Measurements from ENCODE around the gene OGDH. TPM values are rescaled to one million over a fixed set of nuclear protein-coding genes. Genes with fewer than 3 reads are reported as not detected.

OGDH gene
- total RNA-seq, 1 experiment from 2014 or later: 69.1 TPM

DNA sequence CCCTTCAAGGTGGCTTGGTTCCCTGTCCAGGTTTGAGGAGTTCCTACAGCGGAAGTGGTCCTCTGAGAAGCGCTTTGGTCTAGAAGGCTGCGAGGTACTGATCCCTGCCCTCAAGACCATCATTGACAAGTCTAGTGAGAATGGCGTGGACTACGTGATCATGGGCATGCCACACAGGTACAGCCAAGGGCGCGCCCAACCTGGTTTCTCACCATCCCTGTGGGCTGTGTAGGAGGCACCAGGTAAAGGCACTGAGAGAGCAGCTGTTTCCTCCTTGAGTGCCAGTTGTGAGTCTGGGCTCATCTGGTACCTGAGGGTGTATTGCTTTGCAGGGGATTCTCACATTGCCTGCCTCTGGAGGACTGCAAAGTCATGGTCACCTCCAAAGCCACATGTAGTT is 68.0 kb downstream of the OGDH start:
- Histone ChIP-seq H3K36me3 (ENCODE audit: control insufficient read depth in 1 of 2, insufficient read depth in 2 of 2, low read length in 2 of 2) (peaks cover 4 to 8% of the 10 kb centered on the region in 2 experiments; a peak in 3 of 4 replicates), H3K9ac (ENCODE audit: low read length) (no peak overlapping the region), H3K4me1 (ENCODE audit: control insufficient read depth in 1 of 2, insufficient read depth in 2 of 2, low read length in 2 of 2) (peaks cover 0 to 16% of the 10 kb centered on the region in 2 experiments; a peak in 3 of 4 replicates), H4K20me1 (ENCODE audit: insufficient read depth) (no peaks in the 10 kb centered on the region), H3K27ac (ENCODE audit: low read depth, low read length) (no peak overlapping the region), H3K9me2 (ENCODE audit: insufficient read depth) (no peaks in the 10 kb centered on the region), H3K27me3 (ENCODE audit: insufficient read depth, low read length) (no peaks in the 10 kb centered on the region), H3K4me2 (ENCODE audit: low read length) (no peak overlapping the region), H3K4me3 (replicated peaks in 1 of 2; ENCODE audit: low read depth in 1 of 2, low read length in 2 of 2) (no peak overlapping the region), H3K79me2 (ENCODE audit: insufficient read depth, low read length) (no peaks in the 10 kb centered on the region), H2AFZ (ENCODE audit: low read depth, low read length, poor library complexity, severe bottlenecking) (no peak overlapping the region), H3K9me3 (ENCODE audit: control insufficient read depth in 1 of 2, insufficient read depth in 1 of 2, low read depth in 1 of 2, low read length in 2 of 2) (no peaks in the 10 kb centered on the region)
- ChIA-PET CTCF (no interaction called here), RAD21 (ENCODE audit: low non-redundant PET in 1 of 2, low total read pairs in 2 of 2, uncharacterized antibody in 2 of 2, unreplicated experiment in 2 of 2) (no interaction called here), POLR2A (no interaction called here)
- no peak for ATAC-seq
- no peak for DNase-seq (ENCODE audit: low read depth, low spot score)
- TF ChIP-seq RAD21 (IDR thresholded peaks at IDR 0.05; ENCODE audit: low read depth): no peak
- TF ChIP-seq CBX3 (IDR thresholded peaks at IDR 0.05; ENCODE audit: low read depth): no peak
- TF ChIP-seq CEBPB (IDR thresholded peaks at IDR 0.05; ENCODE audit: low read depth): no peak
- no peak for TF ChIP-seq TCF7L2 (IDR thresholded peaks at IDR 0.05; ENCODE audit: borderline replicate concordance, extremely low read depth, insufficient read depth, insufficient read length)
- TF ChIP-seq SRF (IDR thresholded peaks at IDR 0.05; ENCODE audit: low read depth): no peak
- TF ChIP-seq ZBTB33 (IDR thresholded peaks at IDR 0.05; ENCODE audit: extremely low read depth, insufficient replicate concordance, low read length): no peak
- no peak for TF ChIP-seq EZH2phosphoT487 (IDR thresholded peaks at IDR 0.05; ENCODE audit: borderline replicate concordance)
- intact Hi-C loops (cut with micrococcal nuclease): no loop called here
- BruUV-seq (replicated peaks): no TSS peak

GRCh38 chr7:44676776-44677175 is 70.3 kb downstream of the OGDH start:
- H2AFZ ChIP-seq (ENCODE audit: low read depth, low read length, poor library complexity, severe bottlenecking): no peak overlapping the region
- POLR2A ChIA-PET: no interaction called here
- ATAC-seq (no peak), DNase-seq (ENCODE audit: low read depth, low spot score) (no peak)
- CTCF ChIA-PET: no interaction called here
- intact Hi-C loops (cut with micrococcal nuclease): loop anchor here (5.0 kb wide), 1 partner anchor 84 kb away; no protein-coding TSS in a partner anchor
- no peaks in the 10 kb centered on the region for H3K79me2 ChIP-seq (ENCODE audit: insufficient read depth, low read length)
- no peaks in the 10 kb centered on the region for H3K27me3 ChIP-seq (ENCODE audit: insufficient read depth, low read length)
- no peak overlapping the region for H3K4me2 ChIP-seq (ENCODE audit: low read length)
- no peak overlapping the region for H3K27ac ChIP-seq (ENCODE audit: low read depth, low read length)
- RAD21 ChIA-PET (ENCODE audit: low non-redundant PET in 1 of 2, low total read pairs in 2 of 2, uncharacterized antibody in 2 of 2, unreplicated experiment in 2 of 2): no interaction called here
- H4K20me1 ChIP-seq (ENCODE audit: insufficient read depth): no peaks in the 10 kb centered on the region
- H3K4me3 ChIP-seq (replicated peaks in 1 of 2; ENCODE audit: low read depth in 1 of 2, low read length in 2 of 2): no peak overlapping the region
- H3K4me1 ChIP-seq (ENCODE audit: control insufficient read depth in 1 of 2, insufficient read depth in 2 of 2, low read length in 2 of 2): peaks cover 5 to 24% of the 10 kb centered on the region in 2 experiments
- H3K9ac ChIP-seq (ENCODE audit: low read length): no peak overlapping the region
- H3K9me2 ChIP-seq (ENCODE audit: insufficient read depth): no peaks in the 10 kb centered on the region
- peaks cover 4 to 8% of the 10 kb centered on the region in 2 experiments; a peak in 3 of 4 replicates for H3K36me3 ChIP-seq (ENCODE audit: control insufficient read depth in 1 of 2, insufficient read depth in 2 of 2, low read length in 2 of 2)
- H3K9me3 ChIP-seq (ENCODE audit: control insufficient read depth in 1 of 2, insufficient read depth in 1 of 2, low read depth in 1 of 2, low read length in 2 of 2): no peaks in the 10 kb centered on the region
- no TSS peak for BruUV-seq (replicated peaks)
- TF ChIP-seq EGR1 (IDR thresholded peaks at IDR 0.05; ENCODE audit: low read depth): no peak
- TF ChIP-seq YY1 (IDR thresholded peaks at IDR 0.05; ENCODE audit: extremely low read depth, insufficient replicate concordance, low read depth, low read length): no peak
- TF ChIP-seq JUND (IDR thresholded peaks at IDR 0.05): no peak
- TF ChIP-seq CEBPB (IDR thresholded peaks at IDR 0.05; ENCODE audit: low read depth): no peak
- no peak for TF ChIP-seq SRF (IDR thresholded peaks at IDR 0.05; ENCODE audit: low read depth)
- no peak for TF ChIP-seq SP1 (IDR thresholded peaks at IDR 0.05; ENCODE audit: low read depth)
- no peak for TF ChIP-seq EZH2 (IDR thresholded peaks at IDR 0.05)
- TF ChIP-seq MAX (IDR thresholded peaks at IDR 0.05): no peak
- no peak for TF ChIP-seq ZFX (IDR thresholded peaks at IDR 0.05)
- TF ChIP-seq ELF1 (IDR thresholded peaks at IDR 0.05; ENCODE audit: borderline replicate concordance, low read depth): no peak
- no peak for TF ChIP-seq RAD21 (IDR thresholded peaks at IDR 0.05; ENCODE audit: low read depth)
- TF ChIP-seq POLR2A (IDR thresholded peaks at IDR 0.05; ENCODE audit: borderline replicate concordance, extremely low read depth, insufficient read depth, insufficient read length): no peak
- TF ChIP-seq, protein P1, sequence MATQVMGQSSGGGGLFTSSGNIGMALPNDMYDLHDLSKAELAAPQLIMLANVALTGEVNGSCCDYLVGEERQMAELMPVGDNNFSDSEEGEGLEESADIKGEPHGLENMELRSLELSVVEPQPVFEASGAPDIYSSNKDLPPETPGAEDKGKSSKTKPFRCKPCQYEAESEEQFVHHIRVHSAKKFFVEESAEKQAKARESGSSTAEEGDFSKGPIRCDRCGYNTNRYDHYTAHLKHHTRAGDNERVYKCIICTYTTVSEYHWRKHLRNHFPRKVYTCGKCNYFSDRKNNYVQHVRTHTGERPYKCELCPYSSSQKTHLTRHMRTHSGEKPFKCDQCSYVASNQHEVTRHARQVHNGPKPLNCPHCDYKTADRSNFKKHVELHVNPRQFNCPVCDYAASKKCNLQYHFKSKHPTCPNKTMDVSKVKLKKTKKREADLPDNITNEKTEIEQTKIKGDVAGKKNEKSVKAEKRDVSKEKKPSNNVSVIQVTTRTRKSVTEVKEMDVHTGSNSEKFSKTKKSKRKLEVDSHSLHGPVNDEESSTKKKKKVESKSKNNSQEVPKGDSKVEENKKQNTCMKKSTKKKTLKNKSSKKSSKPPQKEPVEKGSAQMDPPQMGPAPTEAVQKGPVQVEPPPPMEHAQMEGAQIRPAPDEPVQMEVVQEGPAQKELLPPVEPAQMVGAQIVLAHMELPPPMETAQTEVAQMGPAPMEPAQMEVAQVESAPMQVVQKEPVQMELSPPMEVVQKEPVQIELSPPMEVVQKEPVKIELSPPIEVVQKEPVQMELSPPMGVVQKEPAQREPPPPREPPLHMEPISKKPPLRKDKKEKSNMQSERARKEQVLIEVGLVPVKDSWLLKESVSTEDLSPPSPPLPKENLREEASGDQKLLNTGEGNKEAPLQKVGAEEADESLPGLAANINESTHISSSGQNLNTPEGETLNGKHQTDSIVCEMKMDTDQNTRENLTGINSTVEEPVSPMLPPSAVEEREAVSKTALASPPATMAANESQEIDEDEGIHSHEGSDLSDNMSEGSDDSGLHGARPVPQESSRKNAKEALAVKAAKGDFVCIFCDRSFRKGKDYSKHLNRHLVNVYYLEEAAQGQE (IDR thresholded peaks at IDR 0.05; ENCODE audit: low read depth): no peak
- no peak for TF ChIP-seq EZH2phosphoT487 (IDR thresholded peaks at IDR 0.05; ENCODE audit: borderline replicate concordance)

Data from HCT116 (cell line).